SK-N-SH treated with all-trans-retinoic acid at 6 μM for 48 hours (cell line): ENCODE data around the gene COQ5.

ENCODE experiments used
- ATAC-seq: fragments of 200-7000 bp; cut with Tn5 transposase; 3 replicates; pipeline ENCODE4 v1.9.1; 2020; ENCODE audit warnings: mild to moderate bottlenecking, moderate library complexity
- ARNTL ChIP-seq: fragments of 450-650 bp; formaldehyde crosslinking; IDR thresholded peaks from 2 replicates; pipeline ENCODE4 v1.5.0; 2020; ENCODE audit warnings: low read depth, mild to moderate bottlenecking, moderate library complexity, borderline replicate concordance
- BACH2 ChIP-seq: fragments of 250-450 bp; sonication (Bioruptor Pico); IDR thresholded peaks from 2 replicates; pipeline ENCODE4 v1.9.0; 2021; ENCODE audit warnings: mild to moderate bottlenecking, borderline replicate concordance
- CREB5 ChIP-seq: fragments of 250-450 bp; sonication (Bioruptor Pico); IDR thresholded peaks from 2 replicates; pipeline ENCODE4 v1.5.1; 2020; ENCODE audit warnings: low read depth, mild to moderate bottlenecking, moderate library complexity
- CSDC2 ChIP-seq: fragments of 250-450 bp; sonication (Bioruptor Pico); IDR thresholded peaks from 2 replicates; pipeline ENCODE4 v1.5.0; 2020; ENCODE audit warnings: mild to moderate bottlenecking, moderate library complexity
- GLIS3 ChIP-seq: fragments of 250-450 bp; sonication (Bioruptor Pico); IDR thresholded peaks from 2 replicates; pipeline ENCODE4 v1.5.0; 2020; ENCODE audit warnings: mild to moderate bottlenecking, moderate library complexity
- ISL1 ChIP-seq: fragments of 250-450 bp; sonication (Bioruptor Pico); IDR thresholded peaks from 2 replicates; pipeline ENCODE4 v2.1.2; 2022; ENCODE audit warnings: mild to moderate bottlenecking, moderate library complexity
- OSR1 ChIP-seq: fragments of 250-450 bp; sonication (Bioruptor Pico); IDR thresholded peaks from 2 replicates; pipeline ENCODE4 v1.8.0; 2022; ENCODE audit warnings: moderate library complexity, mild to moderate bottlenecking, inconsistent platforms
- PPARA ChIP-seq: fragments of 250-450 bp; sonication (Bioruptor Pico); IDR thresholded peaks from 2 replicates; pipeline ENCODE4 v1.5.0; 2020; ENCODE audit warnings: mild to moderate bottlenecking, borderline replicate concordance
- RARB ChIP-seq: fragments of 250-450 bp; sonication (Bioruptor Pico); IDR thresholded peaks from 2 replicates; pipeline ENCODE4 v1.8.0; 2021; ENCODE audit warnings: mild to moderate bottlenecking, moderate library complexity
- SNAI2 ChIP-seq: fragments of 250-450 bp; sonication (Bioruptor Pico); IDR thresholded peaks from 2 replicates; pipeline ENCODE4 v1.5.0; 2020; ENCODE audit warnings: mild to moderate bottlenecking, moderate library complexity
- TCF4 ChIP-seq: fragments of 250-450 bp; sonication (Bioruptor Pico); IDR thresholded peaks from 2 replicates; pipeline ENCODE4 v1.8.0; 2021; ENCODE audit warnings: mild to moderate bottlenecking, moderate library complexity, borderline replicate concordance
- TOX ChIP-seq: fragments of 250-450 bp; sonication (Bioruptor Pico); IDR thresholded peaks from 2 replicates; pipeline ENCODE4 v1.8.0; 2021; ENCODE audit warnings: mild to moderate bottlenecking, moderate library complexity, borderline replicate concordance
- ZC3H10 ChIP-seq: fragments of 250-450 bp; sonication (Bioruptor Pico); IDR thresholded peaks from 2 replicates; pipeline ENCODE4 v1.5.1; 2021; ENCODE audit warnings: mild to moderate bottlenecking, moderate library complexity
- ZFP3 ChIP-seq: fragments of 250-450 bp; sonication (Bioruptor Pico); IDR thresholded peaks from 2 replicates; pipeline ENCODE4 v1.5.0; 2020; ENCODE audit warnings: mild to moderate bottlenecking, moderate library complexity
- ZFP30 ChIP-seq: fragments of 450-650 bp; formaldehyde crosslinking; IDR thresholded peaks from 2 replicates; pipeline ENCODE4 v1.5.0; 2022; ENCODE audit warnings: mild to moderate bottlenecking, moderate library complexity
- ZNF565 ChIP-seq: fragments of 450-650 bp; formaldehyde crosslinking; conservative IDR thresholded peaks from 2 replicates; pipeline ENCODE4 v1.5.0; 2020; ENCODE audit warnings: low read depth, mild to moderate bottlenecking, moderate library complexity
- ZNF70 ChIP-seq: fragments of 450-650 bp; formaldehyde crosslinking; IDR thresholded peaks from 2 replicates; pipeline ENCODE4 v1.5.0; 2020; ENCODE audit warnings: mild to moderate bottlenecking, moderate library complexity
- ZNF8 ChIP-seq: fragments of 450-650 bp; formaldehyde crosslinking; IDR thresholded peaks from 2 replicates; pipeline ENCODE4 v1.5.0; 2020; ENCODE audit warnings: mild to moderate bottlenecking, moderate library complexity
- TF ChIP-seq, protein P1 (sequence below): fragments of 250-450 bp; sonication (Bioruptor Pico); IDR thresholded peaks from 2 replicates; pipeline ENCODE4 v1.8.0; 2020; ENCODE audit warnings: mild to moderate bottlenecking, moderate library complexity, borderline replicate concordance
- TF ChIP-seq, protein P2 (sequence below): fragments of 250-450 bp; sonication (Bioruptor Pico); IDR thresholded peaks from 2 replicates; pipeline ENCODE4 v1.5.1; 2021; ENCODE audit warnings: mild to moderate bottlenecking, moderate library complexity
- TF ChIP-seq, protein P3 (sequence below): fragments of 250-450 bp; sonication (Bioruptor Pico); IDR thresholded peaks from 2 replicates; pipeline ENCODE4 v1.8.0; 2021; ENCODE audit warnings: low read depth, mild to moderate bottlenecking, moderate library complexity, borderline replicate concordance
- TF ChIP-seq, protein P4 (sequence below): fragments of 250-450 bp; sonication (Bioruptor Pico); IDR thresholded peaks from 2 replicates; pipeline ENCODE4 v1.5.0; 2020; ENCODE audit warnings: mild to moderate bottlenecking, moderate library complexity

Gene COQ5

GRCh38 chr12:120465756-120466155 is 63.2 kb downstream of the COQ5 start:
- TF ChIP-seq ZFP3 (CRISPR knock-in tag) = no peak
- no peak for TF ChIP-seq ZFP30 (CRISPR knock-in tag)
- TF ChIP-seq CSDC2 (CRISPR knock-in tag) = no peak
- TF ChIP-seq, protein P1, sequence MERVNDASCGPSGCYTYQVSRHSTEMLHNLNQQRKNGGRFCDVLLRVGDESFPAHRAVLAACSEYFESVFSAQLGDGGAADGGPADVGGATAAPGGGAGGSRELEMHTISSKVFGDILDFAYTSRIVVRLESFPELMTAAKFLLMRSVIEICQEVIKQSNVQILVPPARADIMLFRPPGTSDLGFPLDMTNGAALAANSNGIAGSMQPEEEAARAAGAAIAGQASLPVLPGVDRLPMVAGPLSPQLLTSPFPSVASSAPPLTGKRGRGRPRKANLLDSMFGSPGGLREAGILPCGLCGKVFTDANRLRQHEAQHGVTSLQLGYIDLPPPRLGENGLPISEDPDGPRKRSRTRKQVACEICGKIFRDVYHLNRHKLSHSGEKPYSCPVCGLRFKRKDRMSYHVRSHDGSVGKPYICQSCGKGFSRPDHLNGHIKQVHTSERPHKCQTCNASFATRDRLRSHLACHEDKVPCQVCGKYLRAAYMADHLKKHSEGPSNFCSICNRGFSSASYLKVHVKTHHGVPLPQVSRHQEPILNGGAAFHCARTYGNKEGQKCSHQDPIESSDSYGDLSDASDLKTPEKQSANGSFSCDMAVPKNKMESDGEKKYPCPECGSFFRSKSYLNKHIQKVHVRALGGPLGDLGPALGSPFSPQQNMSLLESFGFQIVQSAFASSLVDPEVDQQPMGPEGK (CRISPR knock-in tag) = no peak
- no peak for TF ChIP-seq PPARA
- TF ChIP-seq BACH2 (CRISPR knock-in tag) = no peak
- TF ChIP-seq ISL1 = no peak
- no peak for TF ChIP-seq ARNTL
- TF ChIP-seq, protein P2, sequence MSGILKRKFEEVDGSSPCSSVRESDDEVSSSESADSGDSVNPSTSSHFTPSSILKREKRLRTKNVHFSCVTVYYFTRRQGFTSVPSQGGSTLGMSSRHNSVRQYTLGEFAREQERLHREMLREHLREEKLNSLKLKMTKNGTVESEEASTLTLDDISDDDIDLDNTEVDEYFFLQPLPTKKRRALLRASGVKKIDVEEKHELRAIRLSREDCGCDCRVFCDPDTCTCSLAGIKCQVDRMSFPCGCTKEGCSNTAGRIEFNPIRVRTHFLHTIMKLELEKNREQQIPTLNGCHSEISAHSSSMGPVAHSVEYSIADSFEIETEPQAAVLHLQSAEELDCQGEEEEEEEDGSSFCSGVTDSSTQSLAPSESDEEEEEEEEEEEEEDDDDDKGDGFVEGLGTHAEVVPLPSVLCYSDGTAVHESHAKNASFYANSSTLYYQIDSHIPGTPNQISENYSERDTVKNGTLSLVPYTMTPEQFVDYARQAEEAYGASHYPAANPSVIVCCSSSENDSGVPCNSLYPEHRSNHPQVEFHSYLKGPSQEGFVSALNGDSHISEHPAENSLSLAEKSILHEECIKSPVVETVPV (CRISPR knock-in tag) = no peak
- TF ChIP-seq ZNF70 = no peak
- TF ChIP-seq ZNF8 = no peak
- TF ChIP-seq SNAI2 (CRISPR knock-in tag) = no peak
- TF ChIP-seq GLIS3 (CRISPR knock-in tag) = no peak
- no peak for TF ChIP-seq ZC3H10
- no peak for TF ChIP-seq RARB (CRISPR knock-in tag)
- TF ChIP-seq, protein P3, sequence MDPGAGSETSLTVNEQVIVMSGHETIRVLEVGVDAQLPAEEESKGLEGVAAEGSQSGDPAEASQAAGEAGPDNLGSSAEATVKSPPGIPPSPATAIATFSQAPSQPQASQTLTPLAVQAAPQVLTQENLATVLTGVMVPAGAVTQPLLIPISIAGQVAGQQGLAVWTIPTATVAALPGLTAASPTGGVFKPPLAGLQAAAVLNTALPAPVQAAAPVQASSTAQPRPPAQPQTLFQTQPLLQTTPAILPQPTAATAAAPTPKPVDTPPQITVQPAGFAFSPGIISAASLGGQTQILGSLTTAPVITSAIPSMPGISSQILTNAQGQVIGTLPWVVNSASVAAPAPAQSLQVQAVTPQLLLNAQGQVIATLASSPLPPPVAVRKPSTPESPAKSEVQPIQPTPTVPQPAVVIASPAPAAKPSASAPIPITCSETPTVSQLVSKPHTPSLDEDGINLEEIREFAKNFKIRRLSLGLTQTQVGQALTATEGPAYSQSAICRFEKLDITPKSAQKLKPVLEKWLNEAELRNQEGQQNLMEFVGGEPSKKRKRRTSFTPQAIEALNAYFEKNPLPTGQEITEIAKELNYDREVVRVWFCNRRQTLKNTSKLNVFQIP = no peak
- TF ChIP-seq ZNF565 (CRISPR knock-in tag) = no peak
- TF ChIP-seq TCF4 = no peak
- no peak for ATAC-seq

DNA sequence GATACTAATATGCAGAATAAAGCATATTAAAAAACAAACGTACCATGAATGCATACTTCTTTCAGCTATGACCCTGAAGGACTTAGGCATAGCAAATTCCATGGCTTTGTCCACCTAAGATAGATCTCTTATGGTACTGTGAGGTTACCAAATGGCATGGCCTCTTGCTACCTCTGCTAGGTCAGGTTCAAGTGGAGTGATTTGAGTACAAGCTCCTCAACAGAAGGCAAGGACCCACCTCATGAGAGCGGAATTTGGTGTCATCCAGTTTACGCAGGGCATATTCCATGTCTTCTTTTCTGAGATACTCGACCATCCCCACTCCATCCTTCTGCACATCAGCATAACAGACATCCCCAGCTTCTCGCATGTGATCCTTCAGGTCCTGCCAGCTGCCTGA is 65.2 kb downstream of the COQ5 start:
- no peak for ATAC-seq
- no peak for TF ChIP-seq TOX (CRISPR knock-in tag)
- TF ChIP-seq OSR1 (CRISPR knock-in tag) = no peak
- TF ChIP-seq SNAI2 (CRISPR knock-in tag) = no peak
- no peak for TF ChIP-seq CSDC2 (CRISPR knock-in tag)

DNA sequence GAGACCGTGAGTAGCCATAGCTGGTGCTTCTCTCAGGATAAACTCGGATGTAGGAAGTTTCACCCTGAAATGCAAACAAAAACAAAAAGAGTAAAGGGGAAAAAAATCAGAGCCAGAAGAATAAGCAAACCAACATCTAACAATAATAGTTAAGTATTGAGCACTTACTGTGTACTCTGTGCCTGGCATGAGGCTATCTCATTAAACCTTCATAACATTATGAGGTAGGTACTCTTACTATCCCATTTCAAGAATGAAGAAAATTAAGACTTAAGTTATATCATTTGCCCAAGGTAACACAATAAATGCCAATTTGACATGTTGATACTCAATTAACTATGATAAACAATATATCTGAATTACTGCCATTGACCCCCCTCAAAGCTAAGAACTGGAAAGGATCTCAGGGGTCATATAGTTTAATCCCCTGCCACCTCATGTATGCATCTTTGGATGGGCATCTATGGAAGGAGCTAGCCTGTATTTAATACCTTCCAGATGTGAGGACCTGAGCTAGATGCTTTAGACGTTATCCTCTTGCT is 66.8 kb downstream of the COQ5 start:
- TF ChIP-seq SNAI2 (CRISPR knock-in tag) = no peak

DNA sequence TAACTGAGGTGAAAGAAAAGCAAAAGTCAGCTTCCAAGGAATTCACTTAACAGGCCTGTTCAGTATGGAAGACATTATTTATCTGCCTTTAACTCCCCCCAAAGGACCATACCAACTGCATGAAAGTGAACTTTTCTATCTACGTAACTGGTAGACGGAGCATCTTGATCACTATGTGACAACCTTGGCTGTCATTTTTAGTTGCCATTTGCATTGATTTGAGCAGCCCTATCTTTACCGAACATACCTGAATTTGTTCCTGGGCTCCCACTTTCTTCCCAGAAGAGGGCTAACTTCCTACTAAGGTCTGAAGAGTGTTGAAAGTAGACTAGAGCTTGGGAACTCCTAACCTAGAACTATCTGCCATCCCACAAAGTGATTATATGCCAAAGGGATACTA is 68.8 kb downstream of the COQ5 start:
- no peak for TF ChIP-seq ZC3H10
- no peak for TF ChIP-seq ARNTL
- TF ChIP-seq BACH2 (CRISPR knock-in tag) = no peak
- no peak for TF ChIP-seq TOX (CRISPR knock-in tag)
- TF ChIP-seq OSR1 (CRISPR knock-in tag) = no peak
- TF ChIP-seq PPARA = no peak
- no peak for TF ChIP-seq ZFP3 (CRISPR knock-in tag)
- no peak for TF ChIP-seq CSDC2 (CRISPR knock-in tag)
- no peak for TF ChIP-seq ZFP30 (CRISPR knock-in tag)
- TF ChIP-seq, protein P3 = no peak
- TF ChIP-seq, protein P1 (CRISPR knock-in tag) = no peak
- TF ChIP-seq ISL1 = no peak
- TF ChIP-seq SNAI2 (CRISPR knock-in tag) = no peak
- TF ChIP-seq, protein P4, sequence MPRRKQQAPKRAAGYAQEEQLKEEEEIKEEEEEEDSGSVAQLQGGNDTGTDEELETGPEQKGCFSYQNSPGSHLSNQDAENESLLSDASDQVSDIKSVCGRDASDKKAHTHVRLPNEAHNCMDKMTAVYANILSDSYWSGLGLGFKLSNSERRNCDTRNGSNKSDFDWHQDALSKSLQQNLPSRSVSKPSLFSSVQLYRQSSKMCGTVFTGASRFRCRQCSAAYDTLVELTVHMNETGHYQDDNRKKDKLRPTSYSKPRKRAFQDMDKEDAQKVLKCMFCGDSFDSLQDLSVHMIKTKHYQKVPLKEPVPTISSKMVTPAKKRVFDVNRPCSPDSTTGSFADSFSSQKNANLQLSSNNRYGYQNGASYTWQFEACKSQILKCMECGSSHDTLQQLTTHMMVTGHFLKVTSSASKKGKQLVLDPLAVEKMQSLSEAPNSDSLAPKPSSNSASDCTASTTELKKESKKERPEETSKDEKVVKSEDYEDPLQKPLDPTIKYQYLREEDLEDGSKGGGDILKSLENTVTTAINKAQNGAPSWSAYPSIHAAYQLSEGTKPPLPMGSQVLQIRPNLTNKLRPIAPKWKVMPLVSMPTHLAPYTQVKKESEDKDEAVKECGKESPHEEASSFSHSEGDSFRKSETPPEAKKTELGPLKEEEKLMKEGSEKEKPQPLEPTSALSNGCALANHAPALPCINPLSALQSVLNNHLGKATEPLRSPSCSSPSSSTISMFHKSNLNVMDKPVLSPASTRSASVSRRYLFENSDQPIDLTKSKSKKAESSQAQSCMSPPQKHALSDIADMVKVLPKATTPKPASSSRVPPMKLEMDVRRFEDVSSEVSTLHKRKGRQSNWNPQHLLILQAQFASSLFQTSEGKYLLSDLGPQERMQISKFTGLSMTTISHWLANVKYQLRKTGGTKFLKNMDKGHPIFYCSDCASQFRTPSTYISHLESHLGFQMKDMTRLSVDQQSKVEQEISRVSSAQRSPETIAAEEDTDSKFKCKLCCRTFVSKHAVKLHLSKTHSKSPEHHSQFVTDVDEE (CRISPR knock-in tag) = no peak
- no peak for TF ChIP-seq ZNF565 (CRISPR knock-in tag)
- no peak for TF ChIP-seq CREB5 (CRISPR knock-in tag)
- no peak for TF ChIP-seq ZNF70
- ATAC-seq = no peak

More for the DNA sequence above, 66.8 kb downstream of the COQ5 start:
- no peak for ATAC-seq
